ENCODE data around the gene CARD18. TPM values are rescaled to one million over a fixed set of nuclear protein-coding genes. Genes with fewer than 3 reads are reported as not detected.
"Not testable (repeated sequence)": the region's sequence is repeated elsewhere in the genome, so short reads cannot be mapped to it uniquely, and the experiment has no call there.

CARD18 gene
- total RNA-seq, 2 experiments from 2014 or later: not detected

DNA sequence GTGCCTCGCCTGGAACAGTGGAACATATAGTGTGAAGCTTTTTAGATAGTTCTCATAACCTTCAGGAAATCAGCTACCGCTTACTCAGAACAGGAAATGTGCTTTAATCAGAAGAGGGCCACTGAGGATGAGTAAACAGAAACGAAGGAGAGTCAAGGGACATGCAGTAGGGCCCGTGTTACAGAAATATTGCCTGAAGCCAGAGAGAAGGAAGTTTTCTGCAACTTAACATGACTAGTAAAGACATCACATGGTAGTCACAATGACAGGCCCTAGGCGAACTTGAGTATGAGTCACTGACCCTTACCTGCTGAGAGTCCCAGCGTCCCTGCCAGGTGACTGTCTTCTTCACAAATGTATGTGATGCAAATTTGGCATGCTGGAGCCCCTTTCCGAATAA is 39.4 kb downstream of the CARD18 start:
- DNase-seq (peak in 7 of 14 experiments; percentile 3 to 70 (median 45)), ATAC-seq (ENCODE audit: poor library complexity) (peak; percentile 69)
- Mint-ChIP-seq H3K27me3 (no peaks in the 10 kb centered on the region), H3K9me3 (no peaks in the 10 kb centered on the region), H3K36me3 (ENCODE audit: low read depth) (no peaks in the 10 kb centered on the region), H3K4me1 (ENCODE audit: low read depth) (peaks cover 30% of the 10 kb centered on the region), H3K27ac (peak overlapping the region; percentile 45), H3K4me3 (peak overlapping the region; percentile 67)
- H3K9me3 ChIP-seq (ENCODE audit: control insufficient read depth in 1 of 2, insufficient read depth in 1 of 2, low read length in 2 of 2): no peaks in the 10 kb centered on the region
- peak overlapping the region in 1 of 2 donors; percentile 46 for H3K27ac ChIP-seq (ENCODE audit: low read depth in 1 of 2, low read length in 2 of 2)
- no peaks in the 10 kb centered on the region for H3K27me3 ChIP-seq (ENCODE audit: control insufficient read depth in 1 of 2, insufficient read depth in 2 of 2, low read length in 2 of 2)
- TF ChIP-seq, protein P1, sequence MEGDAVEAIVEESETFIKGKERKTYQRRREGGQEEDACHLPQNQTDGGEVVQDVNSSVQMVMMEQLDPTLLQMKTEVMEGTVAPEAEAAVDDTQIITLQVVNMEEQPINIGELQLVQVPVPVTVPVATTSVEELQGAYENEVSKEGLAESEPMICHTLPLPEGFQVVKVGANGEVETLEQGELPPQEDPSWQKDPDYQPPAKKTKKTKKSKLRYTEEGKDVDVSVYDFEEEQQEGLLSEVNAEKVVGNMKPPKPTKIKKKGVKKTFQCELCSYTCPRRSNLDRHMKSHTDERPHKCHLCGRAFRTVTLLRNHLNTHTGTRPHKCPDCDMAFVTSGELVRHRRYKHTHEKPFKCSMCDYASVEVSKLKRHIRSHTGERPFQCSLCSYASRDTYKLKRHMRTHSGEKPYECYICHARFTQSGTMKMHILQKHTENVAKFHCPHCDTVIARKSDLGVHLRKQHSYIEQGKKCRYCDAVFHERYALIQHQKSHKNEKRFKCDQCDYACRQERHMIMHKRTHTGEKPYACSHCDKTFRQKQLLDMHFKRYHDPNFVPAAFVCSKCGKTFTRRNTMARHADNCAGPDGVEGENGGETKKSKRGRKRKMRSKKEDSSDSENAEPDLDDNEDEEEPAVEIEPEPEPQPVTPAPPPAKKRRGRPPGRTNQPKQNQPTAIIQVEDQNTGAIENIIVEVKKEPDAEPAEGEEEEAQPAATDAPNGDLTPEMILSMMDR (IDR thresholded peaks at IDR 0.05): no peak
- ChIA-PET CTCF (no interaction called here), POLR2A (interaction anchor here (0.5 to 1.0 kb wide), 2 partner anchors 8 to 686 kb away, joined by 3 to 4 read pairs; no protein-coding TSS in a partner anchor)
- H3K36me3 ChIP-seq (ENCODE audit: insufficient read depth, low read length): no peaks in the 10 kb centered on the region
- intact Hi-C loops (cut with DNase I, micrococcal nuclease): no loop called here
- peak overlapping the region; percentile 46 for H3K4me3 ChIP-seq (ENCODE audit: low read length)
- H3K4me1 ChIP-seq (ENCODE audit: insufficient read depth, low read length): peaks cover 9% of the 10 kb centered on the region

DNA sequence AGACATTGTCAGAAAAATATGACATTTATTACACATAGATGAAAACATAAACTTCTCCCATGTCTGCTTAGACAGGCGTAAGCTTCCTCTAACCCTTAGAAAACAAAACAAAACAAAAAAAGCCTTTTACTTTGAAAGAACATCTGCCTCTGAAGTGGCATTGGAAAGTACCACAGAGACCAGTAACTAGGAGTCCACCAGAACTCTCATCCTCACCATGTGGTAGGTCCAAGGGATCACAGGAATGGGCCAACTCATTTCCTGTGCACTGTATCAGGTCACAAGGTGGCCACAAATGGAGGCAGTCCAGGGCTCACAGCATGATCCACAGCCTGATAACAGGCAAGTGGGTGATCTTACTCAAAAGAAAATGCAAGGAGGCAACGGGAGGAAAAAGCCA is 40.0 kb downstream of the CARD18 start:
- CTCF ChIA-PET; H3K27me3 ChIP-seq (ENCODE audit: control insufficient read depth in 1 of 2, insufficient read depth in 2 of 2, low read length in 2 of 2); H3K4me1 ChIP-seq (ENCODE audit: insufficient read depth, low read length); H3K9me3 Mint-ChIP-seq; H3K9me3 ChIP-seq (ENCODE audit: control insufficient read depth in 1 of 2, insufficient read depth in 1 of 2, low read length in 2 of 2); H3K36me3 Mint-ChIP-seq (ENCODE audit: low read depth); H3K27me3 Mint-ChIP-seq; H3K36me3 ChIP-seq (ENCODE audit: insufficient read depth, low read length); intact Hi-C loops (cut with DNase I, micrococcal nuclease): not testable (repeated sequence)
- ATAC-seq (ENCODE audit: poor library complexity) (peak; percentile 29), DNase-seq (peak in 3 of 14 experiments; percentile 19 to 42 (median 33))
- Histone ChIP-seq H3K4me3 (ENCODE audit: low read length) (peak overlapping the region; percentile 46), H3K27ac (ENCODE audit: low read depth in 1 of 2, low read length in 2 of 2) (peak overlapping the region in 1 of 2 donors; percentile 46)
- Mint-ChIP-seq H3K4me1 (ENCODE audit: low read depth) (peaks cover 30% of the 10 kb centered on the region), H3K4me3 (peak overlapping the region; percentile 67), H3K27ac (peak overlapping the region; percentile 45)
- POLR2A ChIA-PET: interaction anchor here (1.0 kb wide), 1 partner anchor 9 kb away, joined by 4 read pairs; no protein-coding TSS in a partner anchor

DNA sequence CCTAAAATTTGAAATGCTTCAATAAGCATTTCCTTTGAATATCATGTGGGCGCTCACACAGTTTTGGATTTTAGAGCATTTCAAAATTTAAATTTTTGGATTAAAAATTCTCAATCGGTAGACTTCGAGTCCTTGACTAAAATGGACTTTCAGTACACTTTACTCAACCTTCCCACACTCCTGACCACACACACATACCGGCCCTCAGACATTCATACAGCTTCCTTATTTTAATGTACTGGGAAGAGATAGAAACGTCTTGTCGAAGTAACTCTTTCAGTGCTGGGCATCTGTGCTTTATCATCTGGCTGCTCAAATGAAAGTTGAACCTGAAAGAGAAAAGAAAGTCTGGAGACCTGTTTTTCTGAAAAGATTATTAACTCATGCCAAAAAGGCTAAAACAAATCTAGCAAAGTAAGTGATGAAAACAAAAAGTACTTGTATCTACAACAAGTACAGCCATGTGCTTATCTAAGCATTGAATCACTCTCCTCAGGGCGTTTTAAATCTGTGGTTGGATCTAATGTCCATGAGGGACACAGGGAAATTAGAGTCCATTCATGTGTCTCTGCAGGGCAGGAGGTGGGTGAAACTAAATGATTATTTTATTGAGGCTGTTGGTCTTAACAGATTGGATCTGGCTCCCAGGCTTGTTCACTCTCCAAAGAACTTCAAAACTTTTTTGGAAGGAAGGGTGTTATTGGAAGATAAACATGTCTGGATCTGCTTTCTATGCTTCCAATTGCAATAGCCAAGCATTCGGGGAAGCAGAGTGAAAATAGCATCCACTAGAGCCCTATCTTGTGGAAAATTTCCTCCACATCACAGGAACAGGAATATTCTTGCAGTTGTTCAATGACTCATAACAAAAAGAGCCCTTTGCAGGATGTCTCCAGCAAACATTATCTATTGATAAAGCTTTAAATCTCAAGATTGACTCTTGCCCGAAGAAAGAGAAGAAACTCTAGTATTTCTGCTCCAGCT is 47.0 kb downstream of the CARD18 start:
- Histone ChIP-seq H3K27ac (ENCODE audit: low read depth in 1 of 2, low read length in 2 of 2) (no peak overlapping the region), H3K9me3 (ENCODE audit: control insufficient read depth in 1 of 2, insufficient read depth in 1 of 2, low read length in 2 of 2) (no peaks in the 10 kb centered on the region), H3K4me3 (ENCODE audit: low read length) (no peak overlapping the region), H3K27me3 (ENCODE audit: control insufficient read depth in 1 of 2, insufficient read depth in 2 of 2, low read length in 2 of 2) (no peaks in the 10 kb centered on the region), H3K36me3 (ENCODE audit: insufficient read depth, low read length) (no peaks in the 10 kb centered on the region), H3K4me1 (ENCODE audit: insufficient read depth, low read length) (no peaks in the 10 kb centered on the region)
- Mint-ChIP-seq H3K36me3 (ENCODE audit: low read depth) (no peaks in the 10 kb centered on the region), H3K4me1 (ENCODE audit: low read depth) (no peaks in the 10 kb centered on the region), H3K27me3 (no peaks in the 10 kb centered on the region), H3K4me3 (no peak overlapping the region), H3K27ac (no peak overlapping the region), H3K9me3 (no peaks in the 10 kb centered on the region)
- no peak for DNase-seq
- intact Hi-C loops (cut with DNase I, micrococcal nuclease): no loop called here
- no peak for ATAC-seq (ENCODE audit: poor library complexity)
- TF ChIP-seq, protein P1 (IDR thresholded peaks at IDR 0.05): no peak
- POLR2A ChIA-PET: no interaction called here
- CTCF ChIA-PET: no interaction called here

Other genes with a start within 250 kb of the CARD18 start
- not detected for gene CASP12, start 241.3 kb downstream of the CARD18 start, total RNA-seq
- 10 to 100 TPM; 54.3 to 56.3 TPM for gene CASP4, start 171.2 kb downstream of the CARD18 start, total RNA-seq
- not detected for gene CASP5, start 116.6 kb downstream of the CARD18 start, total RNA-seq
- 10 to 100 TPM; 15.6 to 17.6 TPM for gene CASP1, start 104.6 kb downstream of the CARD18 start, total RNA-seq
- 10 to 100 TPM; 22.4 to 23.6 TPM for gene CARD16, start 94.4 kb downstream of the CARD18 start, total RNA-seq